Measurements from ENCODE around the gene GTF3C5.
"Not testable (repeated sequence)": the region's sequence is repeated elsewhere in the genome, so short reads cannot be mapped to it uniquely, and the experiment has no call there.

The GTF3C5 gene

DNA sequence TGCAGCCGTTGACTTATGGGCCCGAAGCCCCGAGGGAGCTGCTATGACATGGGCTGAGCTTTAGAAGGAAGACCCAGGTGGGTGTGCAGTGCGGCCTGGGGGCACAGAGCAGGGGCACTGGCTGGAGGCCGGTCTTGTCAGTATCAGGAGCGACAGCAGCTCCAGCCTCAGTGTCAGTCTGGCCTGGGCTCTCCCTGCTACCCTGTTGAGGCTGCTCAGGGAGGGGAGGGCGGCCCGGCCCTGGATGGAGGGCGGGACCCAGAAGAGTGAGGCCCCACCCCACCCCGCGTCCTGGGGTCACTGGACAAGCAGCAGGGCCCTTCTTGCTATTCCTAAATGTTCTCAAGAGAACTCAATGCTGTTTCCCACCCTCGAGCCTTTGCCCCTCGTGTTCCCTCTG, 34.3 kb upstream of the GTF3C5 start:
- in situ Hi-C loops (cut with HindIII; ENCODE audit: low sequenced_read_pairs): no loop called here

DNA sequence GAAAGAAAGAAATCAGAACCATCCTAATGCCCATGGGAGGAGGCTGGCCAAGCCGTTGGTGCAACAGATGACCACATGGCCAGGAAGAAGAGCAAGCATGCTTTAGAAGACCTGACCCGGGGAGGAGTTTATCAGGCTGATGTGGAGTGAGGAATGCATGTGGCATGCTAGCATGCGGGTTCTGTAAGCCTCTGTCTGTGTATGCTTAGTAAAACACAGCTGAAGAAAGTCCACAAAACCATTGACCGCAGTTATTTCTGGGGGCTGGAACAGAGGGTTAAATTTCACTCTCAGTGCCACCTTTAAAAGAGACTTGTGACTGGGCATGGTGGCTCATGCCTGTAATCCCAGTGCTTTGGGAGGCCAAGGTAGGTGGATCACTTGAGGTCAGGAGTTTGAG, 33.2 kb upstream of the GTF3C5 start:
- in situ Hi-C loops (cut with HindIII; ENCODE audit: low sequenced_read_pairs): no loop called here

DNA sequence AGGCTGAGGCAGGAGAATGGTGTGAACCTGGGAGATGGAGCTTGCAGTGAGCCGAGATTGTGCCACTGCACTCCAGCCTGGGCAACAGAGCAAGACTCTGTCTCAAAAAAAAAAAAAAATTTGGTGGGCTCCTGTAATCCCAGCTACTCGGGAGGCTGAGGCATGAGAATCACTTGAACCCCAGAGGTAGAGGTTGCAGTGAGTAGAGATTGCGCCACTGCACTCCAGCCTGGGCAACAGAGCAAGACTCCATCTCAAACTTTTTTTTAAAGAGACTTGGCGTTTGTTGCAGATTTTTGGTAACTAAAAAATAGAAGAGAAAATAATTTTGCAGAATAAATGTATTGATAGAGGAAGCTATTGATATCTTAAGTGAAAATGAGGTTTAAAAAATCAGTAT, 32.6 kb upstream of the GTF3C5 start:
- in situ Hi-C loops (cut with HindIII; ENCODE audit: low sequenced_read_pairs): not testable (repeated sequence)

DNA sequence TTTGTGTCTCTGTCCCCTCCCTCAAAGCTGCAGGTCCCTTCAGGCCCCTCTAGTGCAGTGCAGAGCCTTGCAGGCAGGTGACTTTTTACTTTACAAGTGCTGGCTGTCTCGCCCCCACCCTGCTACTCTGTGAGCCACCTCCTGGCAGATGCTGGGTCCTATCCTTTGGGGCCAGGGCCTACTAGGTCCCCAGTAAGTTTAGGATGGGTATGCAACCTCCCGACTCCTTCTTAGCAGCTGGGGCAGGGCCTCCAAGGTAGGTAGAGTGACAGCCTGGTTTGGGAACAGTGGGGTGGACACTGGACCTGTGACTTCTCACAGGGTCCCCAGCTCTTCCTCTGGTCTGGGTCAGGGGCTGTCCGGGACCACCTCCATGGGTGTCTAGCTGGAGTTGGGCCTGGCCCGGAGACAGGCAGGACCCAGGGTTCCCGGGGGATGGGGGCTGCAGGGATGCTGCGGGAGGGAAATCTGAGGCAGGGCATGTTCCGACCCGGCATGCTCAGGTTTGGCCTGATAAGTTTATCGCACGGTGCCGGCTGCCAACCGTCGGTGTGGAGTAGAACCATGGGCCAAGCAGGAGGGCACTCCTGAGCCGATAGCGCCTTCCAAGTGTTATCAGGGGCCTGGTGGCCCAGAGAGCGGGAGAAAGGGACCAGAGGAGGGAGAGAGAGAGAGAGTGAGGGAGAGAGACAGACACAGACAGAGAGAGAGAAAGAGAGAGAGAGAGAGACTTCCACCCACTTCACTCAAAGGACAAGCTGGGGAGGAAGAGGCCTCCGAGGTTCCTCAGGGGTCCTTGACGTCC, 31.8 kb upstream of the GTF3C5 start:
- in situ Hi-C loops (cut with HindIII; ENCODE audit: low sequenced_read_pairs): no loop called here

DNA sequence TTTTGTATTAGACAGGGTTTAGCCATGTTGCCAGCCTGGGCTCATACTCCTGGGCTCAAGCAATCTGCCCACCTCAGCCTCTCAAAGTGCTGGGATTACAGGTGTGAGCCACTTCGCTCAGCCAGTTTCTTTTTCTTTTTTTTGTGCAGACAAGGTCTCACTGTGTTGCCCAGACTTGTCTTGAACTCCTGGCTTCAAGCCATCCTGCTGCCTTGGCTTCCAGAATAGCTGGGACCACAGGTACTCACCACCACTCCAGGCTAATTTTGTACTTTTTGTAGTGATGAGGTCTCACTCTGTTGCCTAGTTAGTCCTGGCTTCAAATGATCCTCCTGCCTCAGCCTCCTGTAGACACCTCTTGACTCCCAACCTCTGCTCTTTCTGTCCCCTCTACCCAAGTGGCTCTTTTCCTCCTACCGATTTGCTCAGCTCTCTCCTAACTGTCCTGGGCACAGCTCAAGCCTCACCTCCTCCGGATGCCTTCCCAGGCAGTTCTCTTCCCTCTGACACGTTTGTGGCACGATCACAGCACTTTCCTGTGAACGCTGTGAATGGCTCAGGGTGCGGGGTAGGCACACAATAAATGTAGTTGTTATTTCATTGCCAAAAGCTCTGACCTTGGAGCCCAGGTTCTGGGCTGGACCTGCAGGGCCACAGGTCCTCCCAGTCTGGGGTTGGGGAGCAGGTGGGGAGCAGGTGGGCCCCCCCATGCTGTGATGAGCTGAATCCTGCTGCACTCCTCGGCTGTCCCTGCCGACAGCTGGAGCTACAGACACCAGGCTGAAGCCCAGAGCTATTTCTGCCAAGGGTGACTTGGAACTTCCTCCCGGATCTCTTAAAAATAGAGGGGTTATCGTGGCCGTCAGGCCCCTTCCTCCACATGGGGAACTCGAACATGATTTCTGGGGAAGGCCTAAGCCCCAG, 28.4 kb upstream of the GTF3C5 start:
- in situ Hi-C loops (cut with HindIII; ENCODE audit: low sequenced_read_pairs): no loop called here

DNA sequence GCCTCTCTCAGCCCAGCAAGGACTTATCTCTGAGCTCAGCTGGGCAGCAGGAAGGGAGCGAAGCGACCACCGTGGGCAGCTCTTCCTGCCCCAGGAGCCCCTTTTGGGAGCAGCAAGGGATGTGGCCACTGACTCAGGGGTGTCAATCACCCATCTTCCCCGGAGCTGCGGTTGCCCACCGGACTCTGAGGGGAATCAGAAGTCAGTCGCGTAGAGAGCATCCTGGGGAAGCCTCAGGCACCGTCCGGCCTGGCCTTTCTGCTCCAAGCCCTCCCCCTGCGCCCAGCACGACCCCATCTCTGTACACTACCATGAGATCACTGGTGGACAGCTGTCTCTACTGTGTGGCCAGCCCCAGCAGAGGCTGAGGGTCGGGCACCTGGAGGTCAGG, 27.7 kb upstream of the GTF3C5 start:
- in situ Hi-C loops (cut with HindIII; ENCODE audit: low sequenced_read_pairs): no loop called here

DNA sequence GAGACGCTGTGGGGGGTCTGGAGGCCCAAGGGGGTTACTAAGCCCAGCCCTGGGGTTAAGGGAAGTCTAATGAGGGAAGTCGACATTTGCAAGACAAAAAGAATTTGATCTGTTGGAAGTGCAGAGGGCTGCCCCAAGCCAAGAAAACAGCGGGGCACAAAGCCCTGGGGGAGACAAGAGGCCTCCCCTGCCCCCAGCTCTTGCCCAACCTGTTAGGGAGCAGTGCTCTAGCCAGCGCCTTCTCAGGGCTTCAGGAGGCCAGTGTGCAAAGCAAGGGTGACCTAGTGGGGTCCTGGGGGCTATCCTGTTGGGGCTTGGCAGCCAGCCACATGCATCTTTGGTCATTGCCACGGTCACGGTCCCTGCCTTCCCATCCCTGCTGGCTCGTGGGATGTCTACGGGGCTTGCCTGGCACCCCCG, 27.1 kb upstream of the GTF3C5 start:
- in situ Hi-C loops (cut with HindIII; ENCODE audit: low sequenced_read_pairs): no loop called here

DNA sequence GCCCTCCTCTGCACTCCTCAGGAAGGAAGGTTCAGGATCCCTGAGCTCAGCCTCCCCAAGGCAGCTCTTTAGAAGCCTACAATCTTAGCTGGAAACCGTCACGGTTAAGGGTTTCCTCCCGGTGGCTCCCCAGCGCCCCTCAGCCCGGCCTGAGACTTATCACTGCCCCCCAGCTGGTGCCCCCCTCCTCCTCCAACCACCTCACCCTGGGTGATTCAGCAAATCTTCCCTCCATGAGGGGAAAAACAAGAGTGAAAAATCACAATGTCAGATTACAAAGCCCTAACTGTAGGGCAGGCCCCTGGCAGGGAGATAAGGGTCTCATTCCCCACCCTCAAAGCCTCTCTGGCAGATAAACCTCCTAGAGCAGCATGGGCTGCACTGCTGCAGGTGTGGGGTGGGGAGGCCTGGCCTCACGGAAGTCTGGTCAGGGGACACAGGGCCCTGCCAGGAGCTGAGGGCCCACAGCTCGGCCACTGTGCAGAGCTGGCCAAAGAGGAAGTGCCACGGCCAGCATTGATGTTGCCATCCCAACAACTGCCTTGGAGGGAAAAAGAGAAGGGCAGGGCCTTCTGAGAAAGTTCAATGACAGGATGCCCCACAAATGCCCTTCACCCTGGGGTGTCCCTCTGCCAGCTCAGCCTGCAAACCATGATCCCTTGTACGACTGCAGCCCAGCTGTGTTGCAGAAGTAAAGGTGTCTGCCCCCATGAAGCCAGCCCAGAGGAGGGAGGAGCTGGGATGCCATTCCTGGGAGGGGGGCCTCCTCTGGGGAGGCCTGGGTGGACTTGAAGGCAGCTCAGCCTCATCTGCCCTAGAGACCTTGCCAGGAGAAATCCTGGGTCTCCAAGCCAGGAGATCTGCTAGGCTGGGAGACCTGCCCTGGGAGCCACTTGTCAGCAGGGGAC, 26.5 kb upstream of the GTF3C5 start:
- in situ Hi-C loops (cut with HindIII; ENCODE audit: low sequenced_read_pairs): no loop called here

DNA sequence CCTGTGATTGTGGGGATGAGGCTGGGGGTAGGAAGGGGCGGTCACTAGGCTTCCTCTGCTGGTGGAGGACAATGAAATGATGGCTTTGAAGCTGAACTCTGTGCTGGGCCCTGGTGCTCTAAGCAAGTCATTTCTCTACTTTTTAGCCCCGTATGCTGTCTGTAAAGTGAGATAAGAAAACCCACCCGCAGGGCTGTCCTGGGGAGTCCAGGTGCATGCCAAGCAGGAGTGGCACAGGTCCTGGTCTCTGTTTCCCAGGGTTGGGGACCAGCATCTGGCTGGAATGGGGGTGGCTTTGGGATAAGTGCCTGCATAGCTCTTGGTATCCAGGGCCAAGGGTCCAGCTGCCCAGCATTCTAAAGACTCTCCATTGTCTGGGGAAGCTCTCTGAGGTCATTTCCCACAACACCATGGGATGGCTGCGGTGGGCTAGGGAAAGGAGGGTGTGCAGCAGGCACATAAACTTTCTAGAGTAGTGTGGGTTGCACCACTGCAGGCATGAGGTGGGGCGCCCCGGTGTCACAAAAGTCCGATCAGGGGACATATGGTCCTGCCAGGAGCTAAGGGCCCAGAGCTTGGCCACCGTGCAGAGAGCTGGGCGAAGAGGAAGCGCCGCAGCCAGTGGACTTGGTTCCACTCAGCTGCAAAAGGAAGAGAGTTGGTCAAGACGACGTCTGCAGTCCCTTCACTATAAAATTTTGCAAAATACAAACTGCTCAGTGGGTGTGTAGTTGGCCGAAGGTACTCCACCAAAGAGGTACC, 25.6 kb upstream of the GTF3C5 start:
- in situ Hi-C loops (cut with HindIII; ENCODE audit: low sequenced_read_pairs): no loop called here

DNA sequence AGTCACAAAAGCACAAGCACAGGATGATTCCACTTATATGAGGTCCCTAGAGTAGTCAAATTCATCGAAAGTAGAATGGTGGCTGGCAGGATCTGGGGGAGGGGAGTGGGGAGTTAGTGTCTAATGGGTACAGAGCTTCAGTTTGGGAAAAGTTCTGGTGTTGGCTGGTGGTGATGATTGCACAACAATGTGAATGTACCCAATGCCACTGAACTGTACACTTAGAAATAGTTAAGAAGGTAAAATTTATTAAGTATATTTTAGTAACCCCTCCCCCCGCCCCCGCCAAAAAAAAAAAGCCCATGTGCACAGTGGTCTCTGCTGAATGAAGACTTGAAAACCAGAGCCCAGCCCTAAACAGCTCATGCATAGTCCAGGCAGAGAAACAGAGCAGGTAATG, 24.8 kb upstream of the GTF3C5 start:
- in situ Hi-C loops (cut with HindIII; ENCODE audit: low sequenced_read_pairs): no loop called here

DNA sequence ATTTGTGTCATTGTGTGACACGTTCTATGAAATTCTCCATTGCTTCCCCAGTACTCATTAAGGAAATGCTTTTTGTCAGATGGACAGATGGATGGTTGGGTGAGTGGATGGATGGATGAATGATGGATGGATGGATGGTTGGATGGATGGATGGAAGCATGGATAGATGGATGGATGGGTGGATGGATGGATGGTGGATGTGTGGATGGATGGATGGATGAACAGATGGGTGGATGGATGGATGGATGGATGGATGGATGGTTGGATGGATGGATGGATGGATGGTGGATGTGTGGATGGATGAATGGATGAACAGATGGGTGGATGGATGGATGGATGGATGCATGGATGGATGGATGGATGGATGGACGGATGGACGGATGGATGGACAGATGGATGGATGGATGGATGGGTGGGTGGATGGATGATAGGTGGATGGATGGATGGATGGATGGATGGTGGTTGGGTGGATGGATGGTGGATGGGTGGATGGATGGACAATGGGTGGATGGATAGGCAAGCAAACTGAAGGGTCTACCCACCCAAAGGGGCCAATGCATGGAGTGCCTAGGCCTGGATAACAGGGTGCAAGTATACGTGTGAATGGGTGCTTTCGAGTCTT, 24.0 kb upstream of the GTF3C5 start:
- in situ Hi-C loops (cut with HindIII; ENCODE audit: low sequenced_read_pairs): no loop called here

DNA sequence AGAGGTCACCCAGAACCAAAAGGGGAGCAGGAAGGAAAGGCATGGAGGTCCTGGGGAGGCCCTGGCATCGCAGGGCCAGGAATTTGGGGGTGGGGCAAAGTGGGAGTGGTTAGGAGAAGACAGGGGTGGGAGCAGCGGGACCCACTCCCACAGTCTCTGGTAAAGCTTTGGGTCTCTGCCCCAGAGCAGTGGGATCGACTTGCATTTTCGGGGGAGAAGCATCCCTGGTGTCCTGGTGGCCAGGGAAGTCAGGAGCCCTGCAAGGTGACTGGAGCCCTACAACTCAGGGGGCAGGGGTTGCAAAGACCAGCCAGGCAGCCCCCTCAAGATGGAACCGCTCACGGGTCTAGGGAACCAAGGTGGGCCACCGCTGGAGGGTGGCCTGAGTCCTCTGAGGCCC, 22.4 kb upstream of the GTF3C5 start:
- in situ Hi-C loops (cut with HindIII; ENCODE audit: low sequenced_read_pairs): no loop called here

DNA sequence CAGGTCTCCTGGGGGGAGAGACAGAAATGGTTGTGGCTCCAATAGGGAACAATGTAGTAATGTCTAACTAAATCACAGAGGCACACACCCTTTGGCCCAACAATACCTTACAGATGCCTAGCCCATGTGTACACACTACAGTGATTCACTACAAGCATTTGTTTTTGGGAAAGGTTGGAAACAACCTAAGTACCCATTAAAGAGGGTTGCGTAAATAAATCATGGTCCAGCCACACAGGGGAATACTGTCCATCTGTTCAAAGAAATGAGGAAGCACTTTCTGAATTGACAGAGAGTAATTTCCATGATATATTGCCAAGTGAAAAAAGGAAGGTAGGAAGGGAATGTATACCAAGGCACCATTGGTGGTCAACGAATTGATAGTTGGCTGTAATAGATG, 22.0 kb upstream of the GTF3C5 start:
- in situ Hi-C loops (cut with HindIII; ENCODE audit: low sequenced_read_pairs): no loop called here

DNA sequence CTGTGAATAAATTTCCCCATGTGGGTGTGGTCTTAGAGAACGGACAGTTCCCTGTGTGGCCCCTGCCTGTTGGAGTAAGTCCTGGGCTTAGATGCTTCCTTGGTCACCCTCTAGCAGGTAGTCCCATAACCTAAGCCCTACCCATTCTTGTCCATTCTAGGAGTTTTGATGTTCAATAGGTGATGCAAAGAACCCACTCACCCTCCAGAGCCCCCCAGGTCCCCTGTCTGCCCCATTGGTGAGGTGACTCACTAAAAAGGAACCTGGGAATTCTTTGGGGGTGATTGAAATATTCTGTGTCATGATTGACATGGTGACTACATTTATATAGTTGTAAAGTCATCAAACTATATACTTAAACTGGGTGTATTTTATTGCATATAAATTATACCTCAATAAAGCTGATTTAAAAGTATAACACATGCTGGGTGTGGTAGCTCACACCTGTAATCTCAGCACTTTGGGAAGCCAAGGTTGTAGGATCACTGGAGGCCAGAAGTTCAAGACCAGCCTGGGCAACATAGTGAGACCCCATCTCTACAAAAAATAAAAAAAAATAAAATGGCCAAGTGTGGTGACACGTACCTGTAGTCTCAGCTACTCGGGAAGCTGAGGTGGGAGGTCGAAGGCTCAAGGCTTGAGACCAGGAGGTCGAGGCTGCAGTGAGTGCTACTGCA, 20.8 kb upstream of the GTF3C5 start:
- in situ Hi-C loops (cut with HindIII; ENCODE audit: low sequenced_read_pairs): no loop called here

DNA sequence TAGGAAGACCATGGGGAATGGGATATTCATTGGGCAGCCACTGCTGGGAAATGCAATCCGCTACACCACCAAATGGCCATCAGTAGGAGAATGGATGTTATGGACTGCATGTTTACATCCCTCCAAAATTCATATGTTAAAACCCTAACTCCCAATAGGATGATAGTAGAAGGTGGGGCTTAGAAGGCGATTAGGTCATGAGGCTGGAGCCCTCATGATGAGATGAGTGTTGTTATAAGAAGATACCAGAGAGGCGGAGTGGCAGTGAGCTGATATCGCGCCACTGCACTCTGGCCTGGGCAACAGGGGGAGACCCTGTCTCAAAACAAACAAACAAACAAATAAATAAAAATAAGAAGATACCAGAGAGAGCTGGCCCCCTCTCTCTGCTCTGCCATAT, 16.1 kb upstream of the GTF3C5 start:
- in situ Hi-C loops (cut with HindIII; ENCODE audit: low sequenced_read_pairs): no loop called here

DNA sequence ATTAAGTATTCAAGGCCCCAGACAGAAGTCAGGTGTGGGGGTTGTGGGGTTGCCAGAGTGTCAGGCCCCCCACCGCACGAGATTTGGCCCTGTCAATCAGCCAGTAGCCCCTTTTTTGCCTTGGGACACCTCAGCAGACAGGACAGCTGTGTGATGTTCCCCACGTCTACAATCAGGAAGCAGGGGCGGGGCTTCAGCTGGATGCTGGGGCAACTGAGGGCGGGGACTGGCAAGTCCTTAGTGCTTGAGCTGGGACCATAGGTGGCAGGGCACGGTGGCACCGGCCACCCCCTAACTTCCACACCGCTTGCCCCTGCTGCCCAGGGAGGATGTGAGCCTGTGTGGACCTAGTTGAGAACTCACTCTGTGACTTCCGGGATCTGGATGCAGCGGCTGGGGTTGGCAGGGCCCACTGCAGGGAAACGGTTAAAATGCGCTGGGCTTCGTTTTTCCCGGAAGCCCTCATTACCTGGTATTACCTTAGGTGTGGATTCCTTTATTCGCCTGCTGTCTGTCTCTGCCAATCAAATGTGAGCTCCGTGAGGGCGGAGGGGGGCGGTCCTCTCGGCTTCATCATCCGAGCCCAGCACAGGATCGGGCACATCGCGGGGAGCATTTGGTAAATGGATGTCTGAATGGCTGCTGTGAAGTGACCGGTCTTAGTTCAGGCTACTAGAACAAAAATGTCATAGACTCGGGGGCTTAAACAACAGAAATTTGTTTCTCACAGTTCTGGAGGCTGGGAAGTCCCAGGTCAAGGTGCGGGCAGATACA, 7.5 kb upstream of the GTF3C5 start:
- in situ Hi-C loops (cut with HindIII; ENCODE audit: low sequenced_read_pairs): loop anchor here (10.0 kb wide), 1 partner anchor 351 kb away; the partner anchor contains the start of genes STKLD1 and SURF4

DNA sequence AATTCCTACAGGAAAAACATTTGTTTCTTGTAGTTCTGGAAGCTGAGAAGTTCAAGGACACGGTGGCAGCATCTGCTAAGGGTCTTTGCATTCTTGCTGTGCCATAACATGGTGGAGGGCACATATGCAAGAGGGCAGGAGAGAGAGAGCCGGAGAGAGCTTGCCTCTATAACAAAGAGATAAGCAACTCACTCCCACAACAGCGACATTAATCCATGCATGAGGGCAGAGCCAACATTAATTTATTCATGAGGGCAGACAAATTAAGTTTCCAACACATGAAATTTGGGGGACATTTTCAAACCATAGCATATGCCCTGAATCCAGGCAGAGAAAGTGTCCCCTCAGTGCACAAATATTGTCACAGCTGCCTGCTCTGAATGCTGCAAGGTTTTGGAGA, 4.4 kb upstream of the GTF3C5 start:
- in situ Hi-C loops (cut with HindIII; ENCODE audit: low sequenced_read_pairs): loop anchor here (10.0 kb wide), 1 partner anchor 348 kb away; the partner anchor contains the start of genes STKLD1 and SURF4

DNA sequence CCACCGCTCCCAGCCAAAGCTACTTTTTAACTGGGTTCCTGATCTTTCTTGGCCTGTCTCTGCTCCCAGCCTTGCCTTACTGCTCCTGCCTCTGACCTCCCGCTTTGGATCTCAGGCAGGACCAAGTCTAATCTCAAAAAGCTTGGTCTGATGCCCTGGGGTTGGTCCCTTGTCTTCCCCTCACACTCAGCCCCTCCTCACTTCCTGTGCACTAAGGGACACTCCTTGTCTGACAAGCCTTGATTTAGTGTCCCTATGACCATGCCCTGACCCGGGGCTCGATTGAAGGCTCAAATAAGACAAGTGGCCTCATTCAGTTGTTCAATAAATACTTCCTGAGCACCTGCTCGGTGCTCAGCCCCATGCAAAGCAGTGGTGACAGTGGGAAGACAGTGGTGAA, 3.7 kb upstream of the GTF3C5 start:
- in situ Hi-C loops (cut with HindIII; ENCODE audit: low sequenced_read_pairs): loop anchor here (10.0 kb wide), 1 partner anchor 348 kb away; the partner anchor contains the start of genes STKLD1 and SURF4
